NCI-H1436 (cell line): Measurements from ENCODE around the gene HOXB9.

Experiments used
- DNase-seq: peaks from one replicate; lab custom pipeline; 2025; lab: John Stamatoyannopoulos, UW

HOXB9 gene

DNA sequence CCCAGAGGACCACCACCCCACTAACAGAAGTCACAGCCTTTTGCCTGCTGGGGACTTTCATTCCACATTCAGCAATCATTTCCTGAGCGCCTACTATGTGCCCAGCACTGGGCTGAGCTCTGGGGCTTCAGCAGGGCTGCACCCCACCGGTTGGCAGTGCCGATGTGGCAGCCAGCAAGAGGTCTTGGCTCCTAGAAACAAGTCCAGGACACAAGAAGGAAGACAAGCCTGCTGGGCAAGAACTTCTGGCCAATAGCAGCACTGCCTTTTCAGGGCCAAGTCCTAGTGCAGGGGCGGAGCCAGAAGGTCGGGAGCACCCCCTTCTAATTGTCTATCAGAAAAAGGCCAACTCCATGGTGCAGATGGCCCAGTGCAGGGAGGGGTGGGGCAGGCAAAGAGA lies 13.0 kb upstream of the HOXB9 start:
- no peak for DNase-seq

DNA sequence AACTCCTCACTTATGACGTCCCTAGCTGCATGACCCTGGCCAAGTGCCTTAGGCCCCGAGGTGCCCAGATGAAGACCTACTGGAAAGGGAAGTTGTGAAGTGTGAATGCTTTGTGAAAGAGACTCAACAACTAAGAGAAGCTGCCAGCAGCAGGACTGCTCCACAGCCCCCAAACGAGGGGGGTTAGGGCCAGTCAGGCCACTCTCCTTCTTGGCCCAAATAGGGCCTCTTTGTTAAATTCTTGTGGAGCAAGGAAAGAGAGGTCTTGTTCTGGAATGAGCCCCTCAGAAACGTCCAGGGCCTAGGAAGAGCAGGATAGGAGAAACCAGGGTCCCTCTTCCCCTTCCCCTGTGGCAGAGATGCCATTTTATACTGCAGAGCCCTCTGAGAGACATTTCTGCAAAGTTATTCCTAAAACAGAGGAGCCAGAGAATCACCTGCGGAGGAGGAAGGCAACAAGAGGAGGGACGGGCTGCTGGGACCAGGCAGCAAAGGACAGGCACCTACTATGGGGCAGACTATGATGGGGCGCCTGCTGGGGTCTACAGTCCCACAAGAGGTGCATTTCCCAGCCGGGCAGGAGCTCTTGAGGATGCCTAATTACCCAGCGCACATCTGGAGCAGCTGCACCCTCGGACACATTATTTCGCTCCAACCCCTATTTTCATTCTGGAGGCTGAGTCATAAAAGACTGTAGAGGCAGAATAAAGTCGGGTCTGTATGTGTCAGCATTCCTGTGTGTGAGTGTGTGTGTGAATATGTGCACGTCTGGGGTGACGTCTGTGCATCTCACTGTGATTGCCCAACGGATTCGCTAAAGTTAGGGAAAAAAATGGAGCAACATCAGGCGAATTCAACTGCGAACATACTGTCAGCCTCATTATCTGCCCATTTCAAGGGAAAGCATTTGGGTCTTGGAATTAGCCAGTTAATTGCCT lies 11.4 kb upstream of the HOXB9 start:
- DNase-seq, result no peak

DNA sequence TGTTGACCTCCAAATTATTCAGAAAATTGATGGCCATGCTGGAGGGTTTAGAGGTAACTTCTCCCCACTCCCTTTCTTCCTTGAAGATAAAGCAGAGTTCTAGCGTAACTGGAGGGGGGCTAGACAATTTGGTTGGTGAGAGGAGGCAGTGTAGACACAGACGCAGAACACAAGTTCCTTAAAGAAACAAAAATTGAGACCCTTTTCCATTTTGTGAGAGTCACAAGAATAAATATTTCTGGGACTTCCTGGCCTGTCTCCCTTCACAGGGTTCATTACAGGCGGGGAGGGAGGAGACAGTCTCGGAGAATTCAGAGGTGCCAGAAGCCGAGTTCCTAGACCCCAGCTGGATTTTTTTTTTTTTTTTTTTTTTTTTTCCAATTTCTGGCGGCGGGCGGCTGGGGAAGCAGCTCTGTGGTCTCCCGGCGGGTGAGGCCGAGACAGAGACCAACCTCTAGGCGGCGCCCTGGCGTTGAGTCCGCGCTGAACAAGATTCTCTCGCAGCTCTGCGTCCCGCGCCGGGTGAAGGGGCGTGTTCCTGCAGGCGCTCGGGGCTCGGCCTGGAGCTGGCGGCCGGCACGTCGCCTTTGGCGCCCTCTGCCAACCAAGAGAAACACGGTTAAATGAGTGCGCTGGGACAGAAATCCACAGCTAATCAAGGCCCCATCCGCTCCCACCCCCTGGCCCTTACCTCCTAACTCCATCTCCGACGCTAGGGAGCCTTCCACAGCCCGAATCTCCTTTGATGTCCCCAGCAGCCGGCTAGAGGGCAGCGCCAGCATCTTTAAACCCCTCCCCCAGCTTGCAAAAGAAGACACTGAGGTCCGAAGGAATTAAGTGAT lies 10.2 kb upstream of the HOXB9 start:
- peak; percentile 82 for DNase-seq

DNA sequence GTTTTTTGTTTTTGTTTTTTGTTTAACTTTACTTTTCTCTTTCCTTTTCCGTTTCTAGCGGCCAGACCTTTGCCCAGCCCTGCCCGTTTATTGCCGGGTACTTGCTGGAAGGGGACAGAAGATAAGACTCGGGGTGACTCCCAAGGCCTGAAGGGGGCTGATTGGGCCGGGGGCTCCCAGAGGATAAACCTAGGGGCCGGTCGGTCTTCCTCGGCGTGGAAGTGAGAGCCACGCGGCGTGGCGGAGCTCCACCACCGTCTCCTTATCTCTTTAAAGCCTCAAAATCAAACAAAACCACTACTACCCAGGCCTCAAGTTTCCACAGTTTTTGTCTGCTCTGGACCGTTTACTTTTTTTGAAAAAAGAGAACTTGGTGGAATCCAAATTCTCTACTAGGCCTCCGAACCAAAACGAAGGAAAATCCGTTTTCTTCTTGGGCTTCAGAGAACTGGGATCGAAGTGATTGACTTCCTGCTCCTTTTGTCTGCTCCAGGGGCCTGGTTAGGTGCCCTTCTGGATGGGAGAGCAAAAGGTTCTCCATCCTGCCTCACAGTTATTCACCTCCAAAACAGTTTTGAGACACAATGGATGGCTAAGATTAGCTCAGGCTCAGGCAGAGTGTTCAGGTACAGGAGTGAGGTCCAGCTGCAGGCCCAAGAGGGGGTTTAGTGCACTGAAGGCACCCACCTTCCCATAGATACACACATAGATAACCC lies 8.5 kb upstream of the HOXB9 start:
- no peak for DNase-seq

- no peak for DNase-seq
These were observed 7.1 kb upstream of the HOXB9 start for GRCh38 chr17:48633266-48633677.

GRCh38 chr17:48632579-48633265 lies 6.6 kb upstream of the HOXB9 start:
- DNase-seq, result no peak

DNA sequence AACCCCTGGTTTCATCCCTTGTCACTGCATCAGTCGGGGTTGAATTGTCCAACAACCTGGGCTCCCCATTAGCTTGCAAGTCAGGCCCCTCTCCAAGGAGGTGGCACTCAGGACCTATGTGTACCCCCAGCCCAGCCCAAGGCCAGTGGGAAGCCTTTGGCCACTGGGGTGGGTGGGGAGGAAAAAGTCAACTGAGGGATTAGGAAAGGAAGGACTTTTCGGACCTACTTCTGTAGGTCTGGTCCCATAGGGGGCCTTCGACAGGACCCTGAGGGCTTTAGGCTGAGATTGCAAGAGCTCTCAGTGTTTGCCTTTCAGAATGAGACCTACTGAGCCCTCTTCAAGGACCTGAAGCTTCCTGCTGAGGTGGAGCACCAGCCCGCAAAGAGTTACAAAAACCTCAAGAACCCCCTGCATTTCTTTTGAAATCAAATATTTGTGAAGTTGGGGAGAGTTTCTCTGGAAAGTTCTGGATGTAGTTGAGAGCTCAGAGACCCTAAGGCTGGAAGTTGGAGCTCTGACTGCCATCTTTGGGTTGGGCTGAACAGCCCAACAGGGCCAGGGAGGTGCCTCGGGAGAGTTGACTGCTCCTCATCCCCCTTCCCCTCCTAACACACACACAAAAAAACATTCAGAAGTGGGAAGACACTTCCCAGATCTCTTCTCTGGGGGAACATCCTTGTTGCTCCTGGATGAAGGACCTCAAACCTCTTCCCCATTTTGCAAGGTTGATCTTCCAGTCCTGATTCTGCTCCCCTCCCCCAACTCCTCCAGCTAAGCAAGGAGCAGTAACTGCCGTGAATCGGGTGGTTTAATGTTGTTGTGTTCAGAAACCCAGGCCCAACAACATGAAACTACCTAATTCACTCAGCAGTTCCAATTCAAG lies 5.8 kb upstream of the HOXB9 start:
- DNase-seq, result no peak

GRCh38 chr17:48630925-48631692 lies 5.0 kb upstream of the HOXB9 start:
- DNase-seq, result no peak

DNA sequence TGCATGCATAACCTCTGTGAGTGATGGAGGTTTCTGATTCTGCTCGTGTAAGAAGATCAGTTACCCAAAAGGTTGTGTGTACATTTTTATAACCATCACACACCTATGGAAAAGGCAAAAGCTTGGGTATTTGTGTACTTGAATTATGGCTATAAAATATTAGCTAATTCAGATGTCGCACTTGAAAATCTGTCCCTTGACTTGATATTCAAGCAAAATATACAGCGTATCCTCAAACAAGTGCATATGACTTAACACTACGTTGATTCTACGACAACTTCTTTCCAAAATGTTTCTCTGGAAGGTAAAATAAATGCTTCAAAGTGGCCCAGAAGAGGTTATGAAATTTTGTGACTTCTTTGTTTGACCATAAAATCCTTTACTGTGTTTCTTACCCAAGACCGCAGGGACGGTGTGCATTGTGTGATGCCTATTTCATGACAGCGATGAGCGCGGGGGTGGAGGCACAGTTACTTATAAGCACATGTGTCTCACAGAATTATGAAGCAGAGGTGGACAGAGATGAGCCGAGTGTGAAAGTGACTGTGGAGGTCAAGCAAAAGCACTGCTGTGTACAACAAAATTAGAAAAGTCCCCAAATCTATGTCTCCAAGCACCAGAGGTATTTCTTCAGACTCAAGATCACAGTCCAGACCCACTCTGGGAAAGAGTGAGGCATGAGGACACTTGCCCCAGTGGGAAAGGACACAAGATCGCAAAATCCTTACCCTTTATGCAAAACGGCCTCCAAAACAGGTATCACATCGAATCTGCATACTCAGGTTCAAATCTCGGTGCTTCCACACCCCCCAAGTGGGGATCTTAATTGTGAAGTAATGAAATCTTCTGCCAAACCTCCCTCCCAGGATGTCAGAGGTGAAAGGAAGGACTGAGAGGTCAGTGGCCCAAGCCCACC lies 4.1 kb upstream of the HOXB9 start:
- DNase-seq, result no peak

DNA sequence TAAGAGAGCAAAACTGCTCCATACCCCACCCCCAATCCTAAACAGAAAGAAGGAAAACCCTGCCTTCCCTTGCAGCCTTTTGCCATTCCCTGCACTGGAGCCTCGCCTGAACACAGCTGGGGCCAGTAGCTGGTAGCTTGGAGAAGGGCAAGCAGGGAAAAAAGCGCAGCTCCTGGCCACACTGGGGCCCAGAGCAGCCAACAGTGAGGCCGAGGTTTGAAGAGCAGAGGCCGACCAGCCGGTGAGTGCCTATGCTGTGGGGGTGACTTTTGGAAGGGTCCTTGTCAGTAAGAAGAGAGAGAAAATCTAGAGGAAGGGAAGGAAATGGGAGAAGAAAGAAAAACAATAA lies 3.2 kb upstream of the HOXB9 start:
- DNase-seq, result no peak

DNA sequence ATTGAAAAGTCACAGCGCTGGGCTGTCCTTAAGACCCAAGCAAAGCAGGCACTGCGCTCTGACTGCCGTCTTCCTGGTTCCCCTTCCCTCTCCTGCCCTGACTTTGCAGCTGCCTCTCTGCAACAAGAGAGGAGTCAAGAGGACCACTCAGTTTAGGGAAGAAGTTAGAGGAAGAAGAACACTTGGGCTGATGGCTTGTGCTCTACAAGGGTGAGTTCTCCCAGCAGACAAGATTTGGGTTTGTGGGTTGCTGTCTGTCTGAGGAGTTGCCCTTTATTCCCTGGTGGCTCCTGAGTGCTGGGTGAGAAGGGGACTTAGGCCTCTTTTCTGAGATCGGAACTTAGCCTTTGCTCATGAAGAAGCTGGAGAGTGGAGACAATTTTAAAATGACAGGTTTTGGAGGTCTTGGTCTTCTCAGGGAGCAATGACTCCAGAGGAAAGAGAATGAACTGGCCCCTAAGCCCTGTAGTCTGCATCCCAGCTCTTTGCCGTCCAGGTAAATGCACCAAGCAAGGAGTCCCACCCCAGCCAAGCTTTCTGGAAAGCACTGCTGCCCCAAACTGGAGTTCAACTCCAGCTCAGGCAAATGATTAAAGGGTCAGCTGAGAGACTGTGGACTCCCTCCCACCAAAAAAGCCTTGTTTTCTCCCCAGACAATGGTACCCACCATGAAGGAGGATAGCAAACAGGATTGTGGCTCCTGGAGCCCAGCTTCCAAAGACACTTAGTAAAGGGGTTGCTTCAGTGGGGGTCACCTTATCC lies 2.7 kb upstream of the HOXB9 start:
- DNase-seq, result no peak

DNA sequence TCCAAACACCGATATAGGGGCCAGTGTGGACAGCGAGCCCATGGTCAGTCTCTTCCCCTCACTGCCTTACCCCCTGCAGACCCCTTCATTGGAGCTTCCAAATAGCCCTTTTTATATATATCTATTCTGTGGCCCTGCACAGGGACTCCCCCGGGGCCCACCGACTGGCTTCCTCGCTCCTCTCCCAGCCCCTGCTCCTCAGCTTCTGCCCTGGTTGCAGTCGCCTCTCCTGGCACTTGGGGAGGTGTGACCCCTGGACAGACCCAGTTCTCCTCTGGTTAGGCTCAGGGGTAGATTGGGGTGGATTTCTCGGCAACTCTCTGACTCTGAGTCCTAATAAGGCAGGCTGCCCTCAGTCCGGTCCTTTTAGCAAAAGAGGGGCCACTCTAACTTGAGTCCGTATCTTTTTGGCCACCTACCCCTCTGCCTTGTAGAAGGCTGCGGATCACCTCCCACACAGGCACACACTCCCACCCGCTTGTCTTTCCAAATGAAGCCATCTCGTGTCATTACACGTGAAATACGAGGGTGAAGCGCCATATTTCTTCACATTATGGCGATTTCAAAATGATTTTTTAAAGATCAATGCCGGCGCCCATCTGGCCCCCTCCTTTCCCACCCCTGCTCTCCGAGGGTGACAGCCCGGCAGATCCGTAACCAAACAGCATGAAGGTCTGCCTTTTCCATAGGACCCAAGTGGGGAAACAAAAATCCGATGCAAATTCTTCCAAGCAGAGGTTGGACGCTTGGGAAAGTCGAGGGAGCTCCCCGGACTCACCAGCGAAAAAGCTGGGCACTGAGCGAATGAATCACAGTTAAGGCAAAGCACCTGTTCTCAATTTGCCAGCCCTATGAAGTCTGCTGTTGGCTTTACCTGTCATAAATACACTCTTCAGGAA lies 1.7 kb upstream of the HOXB9 start:
- DNase-seq, result no peak

DNA sequence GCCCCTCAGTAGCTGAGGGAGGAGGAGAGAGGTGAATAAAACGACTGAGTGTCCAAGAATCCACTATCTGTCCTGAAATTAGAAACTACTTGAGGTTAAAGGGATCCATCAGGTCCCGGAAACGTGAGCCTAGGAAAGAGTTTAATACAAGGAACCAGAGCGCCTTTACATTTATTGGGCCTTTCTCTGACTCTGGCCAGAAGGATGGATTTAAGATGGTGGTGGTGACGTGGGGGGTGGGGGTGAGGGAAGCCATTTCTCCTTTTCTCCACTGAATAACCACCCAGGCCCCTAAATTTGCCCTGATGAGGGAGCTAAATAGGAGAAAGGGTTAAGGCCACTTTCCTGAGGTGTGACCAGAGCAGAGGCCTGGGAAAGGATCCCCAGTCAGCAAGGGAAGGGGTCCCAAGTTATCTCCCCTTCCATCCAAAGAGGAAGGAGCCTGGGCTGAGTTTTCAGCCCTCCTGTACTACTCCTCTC lies 1.0 kb upstream of the HOXB9 start:
- no peak for DNase-seq

DNA sequence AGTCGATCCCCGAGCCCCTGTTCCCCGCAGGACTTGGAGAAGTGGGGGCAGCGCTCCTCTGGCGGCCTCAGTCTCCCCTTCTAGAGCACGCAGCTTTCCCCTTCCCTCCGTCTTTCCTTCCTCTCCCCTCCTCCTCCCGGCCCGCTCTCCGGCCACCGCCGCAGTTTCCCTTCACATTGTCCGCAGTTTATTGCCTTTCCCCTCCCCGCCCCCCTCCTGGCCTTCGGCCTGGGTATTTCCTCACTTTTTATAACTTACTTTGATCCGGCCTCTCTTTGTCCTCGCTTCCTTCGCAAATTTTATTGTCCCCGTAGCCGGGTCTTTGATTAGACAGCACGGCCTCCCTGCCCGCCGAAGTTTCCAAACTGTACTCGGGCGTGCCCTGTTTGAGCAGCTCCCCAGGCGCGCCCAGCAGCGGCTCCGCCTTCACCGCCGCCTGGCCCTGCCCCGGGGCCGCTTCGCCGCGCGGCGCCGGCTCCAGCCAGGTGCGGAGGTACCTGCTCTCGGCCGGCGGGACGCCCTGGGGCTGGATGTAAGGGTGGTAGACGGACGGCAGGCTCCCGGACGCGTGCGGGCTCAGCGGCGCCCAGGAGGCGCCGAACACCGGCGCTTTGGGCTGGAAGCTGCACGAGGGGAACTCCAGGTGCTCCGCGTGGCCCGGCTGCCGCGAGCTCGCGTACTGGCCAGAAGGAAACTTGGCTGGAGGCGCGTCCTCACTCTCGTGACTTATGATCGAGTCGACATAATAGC lies 488 bp downstream of the HOXB9 start:
- DNase-seq, result no peak

GRCh38 chr17:48624544-48625494 lies 1.3 kb downstream of the HOXB9 start:
- no peak for DNase-seq
